T-cell (primary cell): Measurements from ENCODE around the gene SLC9B1. TPM values are rescaled to one million over a fixed set of nuclear protein-coding genes. Genes with fewer than 3 reads are reported as not detected.
A peak's percentile ranks its signal among the peaks of the same experiment; 100 is the strongest.

ENCODE experiments used
- ATAC-seq, 4 experiments: fragments of 200-7000 bp in 3 of 4; fragments of 150-1000 bp in 1 of 4; cut with Tn5 transposase; replicated peaks in 1 of 4; 1 replicate in 3 of 4; 2 replicates in 1 of 4; pipeline ENCODE4 v1.10.0; 2021; ENCODE audit warnings: moderate library complexity in 3 of 4, mild to moderate bottlenecking in 2 of 4, moderate number of reproducible peaks in 1 of 4
- CTCF ChIA-PET, 2 donors: fragments of 300-600 bp; sonication (Branson Sonifier 250); formaldehyde crosslinking; loops; one replicate each; lab custom pipeline; 2022; ENCODE audit warnings: antibody characterized with exemption in 2 of 2; lab: Charles Lee
- POLR2A ChIA-PET, 2 donors: fragments of 300-600 bp; sonication (Branson Sonifier 250); formaldehyde crosslinking; loops; one replicate each; lab custom pipeline; 2022; ENCODE audit warnings: antibody characterized with exemption in 2 of 2; lab: Charles Lee
- DNase-seq, 35 experiments: peaks; one replicate each; pipeline versions ENCODE4 v3.0.0 to v3.0.0-alpha.2; 2013 to 2023
- H3K27ac ChIP-seq: one replicate; pipeline ENCODE4 v1.5.1; 2013; ENCODE audit warnings: low read length
- H3K27me3 ChIP-seq, 2 experiments: replicated peaks in 1 of 2; 1 replicate in 1 of 2; 2 replicates in 1 of 2; pipeline versions ENCODE4 v1.6.1 to v1.7.0; 2013; ENCODE audit warnings: low read length in 1 of 2, mixed read lengths in 1 of 2; ENCODE audit not compliant: control insufficient read depth in 2 of 2, insufficient read depth in 2 of 2; ENCODE audit errors: extremely low read depth in 1 of 2
- H3K36me3 ChIP-seq, 2 donors: 1 replicate in 1 of 2; 2 replicates in 1 of 2; pipeline versions ENCODE4 v1.6.1 to v1.7.0; 2013; ENCODE audit warnings: low read length in 1 of 2; ENCODE audit not compliant: control insufficient read depth in 2 of 2, insufficient read depth in 1 of 2; ENCODE audit errors: extremely low read depth in 1 of 2
- H3K4me1 ChIP-seq, 2 experiments: 1 replicate in 1 of 2; 2 replicates in 1 of 2; pipeline versions ENCODE4 v1.6.1 to v1.7.0; 2013; ENCODE audit warnings: low read length in 2 of 2, mixed read lengths in 1 of 2; ENCODE audit not compliant: insufficient read depth in 2 of 2, control insufficient read depth in 1 of 2; ENCODE audit errors: extremely low read depth in 1 of 2
- H3K4me3 ChIP-seq, 2 donors: 1 replicate in 1 of 2; 2 replicates in 1 of 2; pipeline versions ENCODE4 v1.5.1 to v1.7.0; 2013; ENCODE audit warnings: mild to moderate bottlenecking in 2 of 2, low read length in 1 of 2, moderate library complexity in 1 of 2; ENCODE audit not compliant: control insufficient read depth in 1 of 2; ENCODE audit errors: extremely low read depth in 1 of 2
- H3K9me3 ChIP-seq: 2 replicates; pipeline ENCODE4 v1.7.0; 2013
- H3K27ac Mint-ChIP-seq, 2 donors: one replicate each; pipeline ENCODE4 v1.8.0; 2020 to 2021; ENCODE audit warnings: mild to moderate bottlenecking in 2 of 2, mixed read lengths in 2 of 2
- H3K27me3 Mint-ChIP-seq, 2 donors: one replicate each; pipeline ENCODE4 v1.8.0; 2021 to 2022; ENCODE audit warnings: mixed read lengths in 2 of 2
- H3K36me3 Mint-ChIP-seq: one replicate; pipeline ENCODE4 v1.8.0; 2021; ENCODE audit warnings: mixed read lengths
- H3K4me1 Mint-ChIP-seq, 3 donors: one replicate each; pipeline ENCODE4 v1.8.0; 2020 to 2022; ENCODE audit warnings: mixed read lengths in 3 of 3, mild to moderate bottlenecking in 1 of 3
- H3K4me3 Mint-ChIP-seq, 3 donors: one replicate each; pipeline ENCODE4 v1.8.0; 2020 to 2022; ENCODE audit warnings: mild to moderate bottlenecking in 3 of 3, mixed read lengths in 3 of 3, moderate library complexity in 3 of 3
- H3K9me3 Mint-ChIP-seq, 3 donors: one replicate each; pipeline ENCODE4 v1.8.0; 2020 to 2022; ENCODE audit warnings: mixed read lengths in 3 of 3
- WGBS: methylation state at CpG from one replicate; pipeline ENCODE4 v1.1.5; 2013; ENCODE audit warnings: missing lambda C conversion rate; ENCODE audit not compliant: insufficient coverage; 5-methylcytosine and 5-hydroxymethylcytosine counted together
- total RNA-seq, 35 experiments: library from RNA in 6 of 35; stranded (reverse) in 6 of 35; fragments of 120-200 nt in 1 of 35; gene quantifications; one replicate each; pipeline versions ENCODE4 v1.2.1 to v1.2.4 and lab custom pipeline; 2013 to 2026

SLC9B1 gene
- total RNA-seq, 5 donors from 2014 or later (not counting 1 experiment from before 2014, with no cell fraction given): 2.0 to 4.6 (median 3.1) TPM

DNA sequence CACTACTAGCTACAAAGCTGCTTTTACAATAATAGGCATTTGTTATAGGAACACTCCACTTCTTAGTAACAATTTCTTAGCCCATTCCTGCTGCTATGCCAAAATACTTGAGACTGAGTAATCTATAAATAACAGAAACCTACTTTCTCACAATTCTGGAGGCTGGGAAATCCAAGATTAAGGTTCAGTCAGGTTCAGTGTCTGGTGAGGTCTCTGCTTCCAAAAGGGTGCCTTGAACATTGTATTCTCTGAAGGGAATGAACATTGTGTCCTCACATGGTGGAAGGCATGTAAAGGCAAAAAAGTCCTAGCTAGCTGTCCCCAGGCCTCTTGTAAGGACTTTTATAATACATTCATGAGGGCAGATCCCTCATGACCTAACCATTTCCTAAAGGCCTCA, 7.0 kb downstream of the SLC9B1 start:
- H3K27me3 ChIP-seq: no peaks in the 10 kb centered on the region
- H3K9me3 Mint-ChIP-seq: no peaks in the 10 kb centered on the region
- H3K27ac Mint-ChIP-seq: no peak overlapping the region
- no peaks in the 10 kb centered on the region for H3K27me3 Mint-ChIP-seq
- ATAC-seq (no peak), DNase-seq (no peak)
- CTCF ChIA-PET: interaction anchor here in 1 of 2 donors (0.5 kb wide), 1 partner anchor 180 kb away, joined by 3 read pairs; no protein-coding TSS in a partner anchor
- H3K27ac ChIP-seq: no peak overlapping the region
- H3K4me3 ChIP-seq: no peak overlapping the region
- no peaks in the 10 kb centered on the region for H3K9me3 ChIP-seq
- H3K4me3 Mint-ChIP-seq: no peak overlapping the region
- peaks cover 0 to 1% (median 0%) of the 10 kb centered on the region in 3 donors for H3K4me1 Mint-ChIP-seq
- H3K36me3 Mint-ChIP-seq: no peaks in the 10 kb centered on the region
- POLR2A ChIA-PET: interaction anchor here in 1 of 2 donors (1.1 kb wide), 1 partner anchor 139 kb away, joined by 6 read pairs; no protein-coding TSS in a partner anchor
- no peaks in the 10 kb centered on the region for H3K4me1 ChIP-seq
- H3K36me3 ChIP-seq: no peaks in the 10 kb centered on the region

GRCh38 chr4:103012060-103012459, 7.4 kb downstream of the SLC9B1 start:
- no peaks in the 10 kb centered on the region for H3K27me3 ChIP-seq

DNA sequence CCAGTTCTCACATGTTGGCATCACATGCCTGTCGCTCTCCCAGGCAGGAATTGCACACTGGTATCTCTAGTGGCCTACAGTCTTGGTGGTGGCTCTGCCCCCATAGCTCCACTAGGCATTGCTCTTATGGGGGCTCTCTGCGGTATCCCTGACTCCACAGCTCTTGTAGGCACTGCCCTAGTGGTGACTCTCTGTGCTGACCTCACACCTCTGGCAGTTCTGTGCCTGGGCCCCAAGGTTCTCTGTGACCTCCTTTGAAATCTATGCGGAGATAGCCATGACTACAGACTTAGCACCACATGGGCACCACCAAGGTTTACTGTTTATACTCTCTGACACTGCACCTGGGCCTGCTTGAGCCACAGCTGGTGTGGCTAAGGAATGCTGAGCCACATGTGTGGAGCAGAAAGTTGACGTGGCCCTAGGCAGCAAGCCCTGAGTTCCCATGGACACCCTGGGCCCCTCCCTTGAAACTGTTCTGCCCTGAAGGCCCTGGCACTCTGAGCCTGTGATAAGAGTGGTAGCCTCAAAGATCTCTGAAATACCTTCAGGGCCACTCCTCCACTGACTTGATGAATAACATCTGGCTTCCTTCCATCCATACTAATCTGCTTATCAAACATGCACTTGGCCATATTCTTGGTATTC, 8.0 kb downstream of the SLC9B1 start:
- H3K4me3 ChIP-seq: no peak overlapping the region
- H3K4me3 Mint-ChIP-seq: no peak overlapping the region
- no peak overlapping the region for H3K27ac Mint-ChIP-seq
- ATAC-seq: no peak
- H3K36me3 ChIP-seq: no peaks in the 10 kb centered on the region
- H3K27me3 Mint-ChIP-seq: no peaks in the 10 kb centered on the region
- H3K36me3 Mint-ChIP-seq: no peaks in the 10 kb centered on the region
- CTCF ChIA-PET: interaction anchor here in 1 of 2 donors (0.6 kb wide), 2 partner anchors 84 to 347 kb away, joined by 3 to 4 read pairs; no protein-coding TSS in a partner anchor
- no peak overlapping the region for H3K27ac ChIP-seq
- no peak for DNase-seq
- H3K9me3 ChIP-seq: no peaks in the 10 kb centered on the region
- WGBS: 97% methylated on average over 3 of the region's 4 CpGs
- no peaks in the 10 kb centered on the region for H3K4me1 ChIP-seq
- peaks cover 0 to 1% (median 0%) of the 10 kb centered on the region in 3 donors for H3K4me1 Mint-ChIP-seq
- H3K27me3 ChIP-seq: no peaks in the 10 kb centered on the region
- POLR2A ChIA-PET: no interaction called here
- no peaks in the 10 kb centered on the region for H3K9me3 Mint-ChIP-seq

More at GRCh38 chr4:103012060-103012459, 7.4 kb downstream of the SLC9B1 start:
- Mint-ChIP-seq H3K27me3 (no peaks in the 10 kb centered on the region), H3K4me1 (peaks cover 0 to 1% (median 0%) of the 10 kb centered on the region in 3 donors), H3K9me3 (no peaks in the 10 kb centered on the region), H3K27ac (no peak overlapping the region), H3K36me3 (no peaks in the 10 kb centered on the region), H3K4me3 (no peak overlapping the region)
- no peak for ATAC-seq
- H3K36me3 ChIP-seq: no peaks in the 10 kb centered on the region
- no peak for DNase-seq
- no CpG with 5 or more reads among the region's 1 CpG for WGBS
- no peaks in the 10 kb centered on the region for H3K9me3 ChIP-seq
- no peak overlapping the region for H3K4me3 ChIP-seq
- ChIA-PET CTCF (interaction anchor here in 1 of 2 donors (0.5 to 0.6 kb wide), 2 partner anchors 179 to 348 kb away, joined by 3 read pairs; no protein-coding TSS in a partner anchor), POLR2A (no interaction called here)
- no peak overlapping the region for H3K27ac ChIP-seq
- no peaks in the 10 kb centered on the region for H3K4me1 ChIP-seq

DNA sequence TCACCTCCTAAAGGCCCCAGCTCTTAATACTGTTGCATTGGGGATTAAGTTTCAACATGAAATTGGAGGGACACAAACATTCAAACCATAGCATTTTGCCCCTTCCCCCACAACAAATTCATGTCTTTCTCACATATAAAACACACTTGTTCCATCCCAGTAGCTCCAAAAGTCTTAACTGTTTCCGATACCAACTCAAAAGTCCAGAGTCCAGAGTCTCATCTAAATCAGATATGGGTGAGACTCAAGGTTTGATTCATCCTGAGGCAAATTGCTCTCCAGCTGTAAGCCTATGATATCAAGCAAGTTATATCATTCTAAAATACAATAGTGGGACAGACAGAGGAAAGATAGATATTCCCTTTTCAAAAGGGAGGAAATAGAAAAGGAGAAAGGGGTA, 8.7 kb downstream of the SLC9B1 start:
- Histone ChIP-seq H3K9me3 (no peaks in the 10 kb centered on the region), H3K27ac (no peak overlapping the region), H3K36me3 (no peaks in the 10 kb centered on the region), H3K4me1 (no peaks in the 10 kb centered on the region), H3K4me3 (no peak overlapping the region), H3K27me3 (no peaks in the 10 kb centered on the region)
- H3K4me3 Mint-ChIP-seq: no peak overlapping the region
- H3K27me3 Mint-ChIP-seq: no peaks in the 10 kb centered on the region
- peaks cover 0 to 1% (median 0%) of the 10 kb centered on the region in 3 donors for H3K4me1 Mint-ChIP-seq
- no CpG with 5 or more reads among the region's 1 CpG for WGBS
- peak overlapping the region in 1 of 2 donors; percentile 3 for H3K27ac Mint-ChIP-seq
- ATAC-seq: no peak
- no peaks in the 10 kb centered on the region for H3K9me3 Mint-ChIP-seq
- no peak for DNase-seq
- no peaks in the 10 kb centered on the region for H3K36me3 Mint-ChIP-seq
- ChIA-PET CTCF (interaction anchor here (0.6 to 0.9 kb wide), 2 partner anchors 85 to 199 kb away, joined by 3 to 4 read pairs; no protein-coding TSS in a partner anchor), POLR2A (no interaction called here)

DNA sequence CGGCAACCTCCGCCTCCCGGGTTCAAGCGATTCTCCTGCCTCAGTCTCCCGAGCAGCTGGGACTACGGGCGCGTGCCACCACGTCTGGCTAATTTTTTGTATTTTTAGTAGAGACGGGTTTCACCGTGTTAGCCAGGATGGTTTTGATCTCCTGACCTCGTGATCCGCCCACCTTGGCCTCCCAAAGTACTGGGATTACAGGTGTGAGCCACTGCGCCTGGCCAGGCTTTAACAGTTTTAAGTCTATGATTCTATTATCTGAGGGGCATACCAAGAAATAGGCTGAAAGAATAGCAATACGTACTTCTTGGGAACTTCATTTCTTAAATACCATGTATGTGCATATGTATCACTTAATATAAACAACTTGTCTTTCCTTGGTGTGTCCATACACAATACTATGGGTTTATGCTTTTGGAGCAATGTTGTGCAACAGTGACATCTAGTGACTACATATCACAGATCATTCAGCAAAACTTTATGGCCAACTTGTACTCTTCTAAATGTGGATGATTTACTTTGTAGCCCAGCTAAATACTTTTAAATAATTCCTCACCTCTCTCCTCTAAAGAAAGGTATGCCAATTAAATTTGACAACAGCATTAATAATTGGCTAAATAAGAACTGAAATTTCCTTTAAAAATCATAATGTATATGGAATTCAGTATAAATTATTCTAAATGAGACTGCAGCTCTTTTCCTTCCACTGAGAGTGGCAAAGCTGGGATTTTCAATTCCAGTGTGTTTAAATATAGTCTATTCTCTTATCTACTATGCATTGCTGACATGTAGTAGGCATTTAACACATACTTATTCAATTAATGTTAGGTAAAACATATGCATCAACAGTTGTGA, 10.4 kb downstream of the SLC9B1 start:
- peak; percentile 70 to 88 (median 84) for ATAC-seq

GRCh38 chr4:103002551-103002950, 17.0 kb downstream of the SLC9B1 start:
- Histone ChIP-seq H3K27me3 (no peaks in the 10 kb centered on the region), H3K9me3 (no peaks in the 10 kb centered on the region), H3K4me3 (no peak overlapping the region), H3K4me1 (no peaks in the 10 kb centered on the region), H3K27ac (no peak overlapping the region), H3K36me3 (no peaks in the 10 kb centered on the region)
- Mint-ChIP-seq H3K9me3 (no peaks in the 10 kb centered on the region), H3K27me3 (no peaks in the 10 kb centered on the region), H3K4me1 (peaks cover 0 to 7% (median 0%) of the 10 kb centered on the region in 3 donors), H3K4me3 (no peak overlapping the region), H3K27ac (no peak overlapping the region), H3K36me3 (peaks cover 27% of the 10 kb centered on the region)
- no peak for DNase-seq
- POLR2A ChIA-PET: no interaction called here
- ATAC-seq: no peak
- CTCF ChIA-PET: interaction anchor here in 1 of 2 donors (0.5 to 1.1 kb wide), 3 partner anchors 545 to 1926 kb away, joined by 3 to 4 read pairs (median 4); no protein-coding TSS in a partner anchor
- 100% methylated on average over 1 of the region's 2 CpGs for WGBS

More for the DNA sequence above, 10.4 kb downstream of the SLC9B1 start:
- ChIA-PET CTCF (interaction anchor here (0.6 to 1.5 kb wide), 6 partner anchors 82 to 581 kb away, joined by 3 to 7 read pairs (median 4); no protein-coding TSS in a partner anchor), POLR2A (no interaction called here)
- H3K36me3 Mint-ChIP-seq: no peaks in the 10 kb centered on the region
- Histone ChIP-seq H3K4me3 (no peak overlapping the region), H3K36me3 (no peaks in the 10 kb centered on the region), H3K9me3 (no peaks in the 10 kb centered on the region), H3K27me3 (no peaks in the 10 kb centered on the region), H3K27ac (no peak overlapping the region), H3K4me1 (no peaks in the 10 kb centered on the region)
- H3K27ac Mint-ChIP-seq: no peak overlapping the region
- peaks cover 0 to 7% (median 1%) of the 10 kb centered on the region in 3 donors for H3K4me1 Mint-ChIP-seq
- WGBS: 86% methylated on average over 13 of the region's 15 CpGs
- DNase-seq: peak in 8 of 35 experiments; percentile 10 to 85 (median 28)
- no peak overlapping the region for H3K4me3 Mint-ChIP-seq
- no peaks in the 10 kb centered on the region for H3K27me3 Mint-ChIP-seq
- H3K9me3 Mint-ChIP-seq: no peaks in the 10 kb centered on the region
